Pancreas (tissue), 10 donors: ENCODE measurements around the gene GPNMB. TPM values are rescaled to one million over a fixed set of nuclear protein-coding genes. Genes with fewer than 3 reads are reported as not detected.
A peak's percentile ranks its signal among the peaks of the same experiment; 100 is the strongest.

Source experiments
- ATAC-seq, 4 donors: fragments of 200-7000 bp; cut with Tn5 transposase; one replicate each; pipeline versions ENCODE4 v1.8.0 to v1.9.1; 2020; ENCODE audit warnings: mild to moderate bottlenecking in 4 of 4, moderate library complexity in 4 of 4
- DNase-seq, 6 donors: peaks; one replicate each; pipeline ENCODE4 v3.0.0-alpha.2; 2020
- FAIRE-seq: peaks from 2 replicates; lab custom pipeline; 2012; peaks lifted over from hg19 to GRCh38; lab: Jason Lieb, UNC
- H3K27ac ChIP-seq, 4 donors: fragments of 200-600 bp; sonication (generic); 1 replicate in 3 of 4; 2 replicates in 1 of 4; pipeline versions ENCODE4 v1.5.0 to v1.8.0; 2020
- H3K27me3 ChIP-seq, 4 donors: fragments of 200-600 bp; one replicate each; pipeline ENCODE4 v1.8.0; 2021
- H3K36me3 ChIP-seq, 3 donors: fragments of 200-600 bp; sonication (generic) in 1 of 3; one replicate each; pipeline versions ENCODE4 v1.5.0 to v1.8.0; 2020 to 2021
- H3K4me1 ChIP-seq, 3 donors: fragments of 200-600 bp; one replicate each; pipeline ENCODE4 v1.8.0; 2021
- H3K4me3 ChIP-seq, 4 donors: fragments of 200-600 bp; sonication (generic) in 2 of 4; one replicate each; pipeline versions ENCODE4 v1.5.0 to v1.8.0; 2020 to 2021
- H3K9me3 ChIP-seq, 4 donors: fragments of 200-600 bp; one replicate each; pipeline ENCODE4 v1.8.0; 2021
- CTCF ChIP-seq, 4 donors: fragments of 200-600 bp; sonication (generic) in 3 of 4; IDR thresholded peaks; one replicate each; pipeline versions ENCODE4 v1.5.0 to v1.8.0; 2021; ENCODE audit warnings: antibody characterized with exemption in 4 of 4
- WGBS, 2 donors: extraction: QIAGEN DNeasy Blood & Tissue Kit; methylation state at CpG; one replicate each; pipeline ENCODE4 v1.1.7; 2013; 5-methylcytosine and 5-hydroxymethylcytosine counted together
- intact Hi-C, 3 donors: fragments of 100-400 bp; cut with DNase I; formaldehyde crosslinking; loops; one replicate each; pipeline versions ENCODE4 v1.11.1 to v1.14.2; 2022
- polyA plus RNA-seq, 2 donors: library from polyadenylated mRNA; stranded (reverse); fragments of 200-250 nt; gene quantifications; one replicate each; pipeline ENCODE4 v1.2.3, GENCODE V29; 2013
- total RNA-seq, 6 donors: library from RNA; stranded (reverse); fragmentation: NEBNext Ultra II Directional in 4 of 6; extraction: Animal tissue kit (Norgen Biotek cat#: 25700) in 4 of 6; gene quantifications; one replicate each; pipeline versions ENCODE4 v1.2.1 to v1.2.4, GENCODE V29; 2021 to 2023
- donor health status: healthy with polysubstance abuse.
- donor health status: DM: no; HTN: no; CAD: no; lungs with moderate emphysema.
- donor health status: DM: no; HTN: no; CAD: no.
- donor health status: control.
- donor health status: control.
- donor health status: Bipolar disorder and iron deficiency.
- donor health status: DM: yes; HTN: yes; CAD: no.
- donor health status: DM: no; HTN: no; CAD: no.
- donor health status: DM: no; HTN: no; CAD: no.
- donor health status: DM: yes; HTN: yes; CAD: no.

Gene GPNMB
- total and polyA plus RNA-seq, 8 donors, result 1.9 to 104 (median 5.0) TPM

GRCh38 chr7:23205909-23206767 lies 40.4 kb upstream of the GPNMB start:
- peak overlapping the region in 1 of 4 donors; percentile 23 for H3K27ac ChIP-seq
- ATAC-seq (peak in 3 of 4 donors; percentile 32 to 59 (median 56)), DNase-seq (no peak), FAIRE-seq (no peak)
- no peaks in the 10 kb centered on the region for H3K36me3 ChIP-seq
- H3K4me3 ChIP-seq, result peak overlapping the region in 1 of 4 donors; percentile 20
- no peak for TF ChIP-seq CTCF (IDR thresholded peaks at IDR 0.05)
- WGBS, 2 donors, result 31 to 40% methylated on average over 66 to 76 of the region's 76 CpGs
- no peaks in the 10 kb centered on the region for H3K4me1 ChIP-seq
- intact Hi-C loops, result no loop called here
- H3K27me3 ChIP-seq, result no peaks in the 10 kb centered on the region
- H3K9me3 ChIP-seq, result no peaks in the 10 kb centered on the region

GRCh38 chr7:23207021-23207420 lies 39.6 kb upstream of the GPNMB start:
- Histone ChIP-seq H3K9me3 (no peaks in the 10 kb centered on the region), H3K4me3 (no peak overlapping the region), H3K36me3 (no peaks in the 10 kb centered on the region), H3K27ac (no peak overlapping the region), H3K4me1 (no peaks in the 10 kb centered on the region), H3K27me3 (no peaks in the 10 kb centered on the region)
- intact Hi-C loops, result no loop called here
- peak in 1 of 4 donors; percentile 49 for ATAC-seq
- 62 to 68% methylated on average over 2 of the region's 2 CpGs for WGBS, 2 donors
- no peak for FAIRE-seq
- no peak for DNase-seq
- TF ChIP-seq CTCF (IDR thresholded peaks at IDR 0.05), result no peak

GRCh38 chr7:23207884-23208283 lies 38.7 kb upstream of the GPNMB start:
- H3K4me3 ChIP-seq, result no peak overlapping the region
- H3K4me1 ChIP-seq, result no peaks in the 10 kb centered on the region
- no peaks in the 10 kb centered on the region for H3K27me3 ChIP-seq
- intact Hi-C loops, result no loop called here
- DNase-seq, result no peak
- no peak for FAIRE-seq
- no peak overlapping the region for H3K27ac ChIP-seq
- TF ChIP-seq CTCF (IDR thresholded peaks at IDR 0.05), result no peak
- WGBS, 2 donors, result 74 to 77% methylated on average over 3 of the region's 3 CpGs
- no peaks in the 10 kb centered on the region for H3K9me3 ChIP-seq
- no peak for ATAC-seq
- no peaks in the 10 kb centered on the region for H3K36me3 ChIP-seq

GRCh38 chr7:23208316-23208715 lies 38.3 kb upstream of the GPNMB start:
- ATAC-seq, result no peak
- DNase-seq, result no peak
- intact Hi-C loops, result no loop called here
- H3K36me3 ChIP-seq, result no peaks in the 10 kb centered on the region
- 65 to 67% methylated on average over 4 of the region's 4 CpGs for WGBS, 2 donors
- no peaks in the 10 kb centered on the region for H3K4me1 ChIP-seq
- TF ChIP-seq CTCF (IDR thresholded peaks at IDR 0.05), result no peak
- H3K4me3 ChIP-seq, result no peak overlapping the region
- no peak overlapping the region for H3K27ac ChIP-seq
- no peaks in the 10 kb centered on the region for H3K27me3 ChIP-seq
- no peak for FAIRE-seq
- no peaks in the 10 kb centered on the region for H3K9me3 ChIP-seq

GRCh38 chr7:23210506-23210905 lies 36.1 kb upstream of the GPNMB start:
- Histone ChIP-seq H3K36me3 (no peaks in the 10 kb centered on the region), H3K27ac (no peak overlapping the region), H3K4me3 (no peak overlapping the region), H3K4me1 (no peaks in the 10 kb centered on the region), H3K27me3 (no peaks in the 10 kb centered on the region), H3K9me3 (no peaks in the 10 kb centered on the region)
- FAIRE-seq (no peak), DNase-seq (no peak), ATAC-seq (peak in 2 of 4 donors; percentile 35 to 41)
- TF ChIP-seq CTCF (IDR thresholded peaks at IDR 0.05), result no peak
- intact Hi-C loops, result no loop called here
- 69 to 79% methylated on average over 2 of the region's 2 CpGs for WGBS, 2 donors
